Stomach (tissue), 9 donors: Measurements from ENCODE around the gene ADCY10. TPM values are rescaled to one million over a fixed set of nuclear protein-coding genes. Genes with fewer than 3 reads are reported as not detected.

ENCODE experiments used
- DNase-seq, 2 donors: peaks; one replicate each; pipeline versions ENCODE4 v3.0.0 to v3.0.0-alpha.2; 2013 to 2019
- H3K27ac ChIP-seq, 5 donors: fragments of 200-600 bp in 4 of 5; sonication (generic) in 4 of 5; one replicate each; pipeline ENCODE4 v1.5.1; 2013 to 2019; ENCODE audit warnings: mild to moderate bottlenecking in 1 of 5, moderate library complexity in 1 of 5
- H3K27me3 ChIP-seq, 3 donors: fragments of 200-600 bp; sonication (generic); one replicate each; pipeline ENCODE4 v1.5.1; 2017 to 2019; ENCODE audit warnings: mixed run types in 1 of 3
- H3K36me3 ChIP-seq, 4 donors: fragments of 200-600 bp; sonication (generic); 1 replicate in 3 of 4; 2 replicates in 1 of 4; pipeline ENCODE4 v1.5.1; 2016 to 2019
- H3K4me1 ChIP-seq, 4 donors: fragments of 200-600 bp; sonication (generic); one replicate each; pipeline ENCODE4 v1.5.1; 2016 to 2019
- H3K4me3 ChIP-seq, 4 donors: fragments of 200-600 bp; sonication (generic) in 3 of 4; one replicate each; pipeline ENCODE4 v1.5.1; 2016 to 2019; ENCODE audit warnings: mild to moderate bottlenecking in 1 of 4
- H3K9me3 ChIP-seq, 4 donors: fragments of 200-600 bp; sonication (generic); one replicate each; pipeline ENCODE4 v1.5.1; 2016 to 2019
- EP300 ChIP-seq: sonication (generic); formaldehyde crosslinking; IDR thresholded peaks from one replicate; pipeline ENCODE4 v1.6.1; 2017; ENCODE audit warnings: antibody characterized with exemption
- POLR2A ChIP-seq, 4 donors: fragments of 450-650 bp; IDR thresholded peaks; one replicate each; pipeline ENCODE4 v1.6.1; 2016; ENCODE audit warnings: antibody characterized with exemption in 4 of 4, control low read depth in 2 of 4, mild to moderate bottlenecking in 1 of 4, moderate library complexity in 1 of 4
- POLR2AphosphoS5 ChIP-seq, 3 donors: sonication (generic); formaldehyde crosslinking; IDR thresholded peaks; one replicate each; pipeline ENCODE4 v1.6.1; 2016; ENCODE audit warnings: antibody characterized with exemption in 3 of 3
- WGBS, 5 donors: extraction: QIAGEN DNeasy Blood & Tissue Kit in 3 of 5; methylation state at CpG; one replicate each; pipeline versions ENCODE4 v1.1.5 to v1.1.7; 2013 to 2018; 5-methylcytosine and 5-hydroxymethylcytosine counted together
- intact Hi-C: fragments of 100-400 bp; cut with DNase I; formaldehyde crosslinking; loops from one replicate; pipeline ENCODE4 v1.15.1; 2023; ENCODE audit warnings: low total_unique reads
- polyA plus RNA-seq, 3 donors: library from polyadenylated mRNA; stranded (reverse); fragments of 200-250 nt; gene quantifications; one replicate each; pipeline ENCODE4 v1.2.3, GENCODE V29; 2013
- total RNA-seq, 5 donors: library from RNA; depleted of rRNA; stranded (reverse); fragments of >200 nt; gene quantifications; one replicate each; pipeline versions ENCODE4 v1.1.0 to v1.2.3, GENCODE V29; 2014 to 2016
- TF ChIP-seq, protein P1 (sequence below), 7 experiments: fragments of 450-650 bp in 4 of 7; fragments of 200-600 bp in 3 of 7; sonication (generic) in 3 of 7; IDR thresholded peaks; one replicate each; pipeline ENCODE4 v1.5.1; 2016 to 2019; ENCODE audit warnings: antibody characterized with exemption in 7 of 7, control low read depth in 2 of 7, mild to moderate bottlenecking in 1 of 7
- donor health status: healthy with polysubstance abuse.
- donor health status: Bipolar disorder and iron deficiency.
- donor health status: healthy.

Gene ADCY10
- total and polyA plus RNA-seq, 8 donors: 0.60 TPM; not detected in 7

DNA sequence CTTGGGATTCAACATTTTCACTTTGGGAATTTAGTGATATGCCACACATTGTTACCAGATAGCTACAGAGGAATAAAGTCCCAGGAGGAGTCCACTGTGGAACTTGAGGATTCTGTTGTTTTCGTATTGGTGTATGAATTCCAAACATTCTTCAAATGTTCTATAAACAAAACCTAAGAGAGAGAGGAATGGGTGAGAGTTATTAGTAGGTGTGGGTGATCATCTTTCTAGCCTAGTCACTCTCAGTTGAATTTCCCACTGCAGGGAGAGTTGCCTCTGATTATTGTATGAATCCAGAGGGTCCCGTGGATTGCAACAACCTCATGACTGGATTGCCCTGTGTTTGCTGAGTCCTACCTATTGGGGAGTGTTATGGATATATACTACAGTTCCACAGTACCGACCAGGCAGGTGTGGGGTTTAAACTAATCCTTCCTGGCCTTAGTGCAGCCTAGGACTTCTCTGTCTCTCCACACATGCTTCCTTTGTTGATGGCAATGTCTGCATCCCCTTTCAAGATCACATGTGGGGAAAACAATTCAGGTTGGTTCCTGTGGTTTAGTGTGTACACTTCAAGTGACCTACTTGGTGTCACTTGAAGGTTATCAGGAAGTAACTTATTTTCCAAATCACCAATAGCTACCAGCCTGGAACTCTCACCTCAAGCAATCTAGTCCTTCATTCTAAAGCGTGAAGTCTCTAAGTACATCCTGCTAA is 91.8 kb downstream of the ADCY10 start:
- H3K4me3 ChIP-seq: no peak overlapping the region
- peaks cover 6 to 18% (median 15%) of the 10 kb centered on the region in 4 donors for H3K4me1 ChIP-seq
- peak in 1 of 2 donors; percentile 37 for DNase-seq
- 44 to 67% (median 54%) methylated on average over 4 of the region's 4 CpGs for WGBS, 5 donors
- H3K9me3 ChIP-seq: no peaks in the 10 kb centered on the region
- H3K36me3 ChIP-seq: no peaks in the 10 kb centered on the region
- peak overlapping the region in 2 of 5 donors; percentile 37 to 44 for H3K27ac ChIP-seq
- H3K27me3 ChIP-seq: no peaks in the 10 kb centered on the region
- TF ChIP-seq EP300: no peak
- TF ChIP-seq, protein P1, sequence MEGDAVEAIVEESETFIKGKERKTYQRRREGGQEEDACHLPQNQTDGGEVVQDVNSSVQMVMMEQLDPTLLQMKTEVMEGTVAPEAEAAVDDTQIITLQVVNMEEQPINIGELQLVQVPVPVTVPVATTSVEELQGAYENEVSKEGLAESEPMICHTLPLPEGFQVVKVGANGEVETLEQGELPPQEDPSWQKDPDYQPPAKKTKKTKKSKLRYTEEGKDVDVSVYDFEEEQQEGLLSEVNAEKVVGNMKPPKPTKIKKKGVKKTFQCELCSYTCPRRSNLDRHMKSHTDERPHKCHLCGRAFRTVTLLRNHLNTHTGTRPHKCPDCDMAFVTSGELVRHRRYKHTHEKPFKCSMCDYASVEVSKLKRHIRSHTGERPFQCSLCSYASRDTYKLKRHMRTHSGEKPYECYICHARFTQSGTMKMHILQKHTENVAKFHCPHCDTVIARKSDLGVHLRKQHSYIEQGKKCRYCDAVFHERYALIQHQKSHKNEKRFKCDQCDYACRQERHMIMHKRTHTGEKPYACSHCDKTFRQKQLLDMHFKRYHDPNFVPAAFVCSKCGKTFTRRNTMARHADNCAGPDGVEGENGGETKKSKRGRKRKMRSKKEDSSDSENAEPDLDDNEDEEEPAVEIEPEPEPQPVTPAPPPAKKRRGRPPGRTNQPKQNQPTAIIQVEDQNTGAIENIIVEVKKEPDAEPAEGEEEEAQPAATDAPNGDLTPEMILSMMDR (IDR thresholded peaks at IDR 0.05): no peak
- TF ChIP-seq POLR2A (IDR thresholded peaks at IDR 0.05): no peak
- peak in 1 of 3 donors; percentile 27 for TF ChIP-seq POLR2AphosphoS5 (IDR thresholded peaks at IDR 0.05)
- intact Hi-C loops: no loop called here

DNA sequence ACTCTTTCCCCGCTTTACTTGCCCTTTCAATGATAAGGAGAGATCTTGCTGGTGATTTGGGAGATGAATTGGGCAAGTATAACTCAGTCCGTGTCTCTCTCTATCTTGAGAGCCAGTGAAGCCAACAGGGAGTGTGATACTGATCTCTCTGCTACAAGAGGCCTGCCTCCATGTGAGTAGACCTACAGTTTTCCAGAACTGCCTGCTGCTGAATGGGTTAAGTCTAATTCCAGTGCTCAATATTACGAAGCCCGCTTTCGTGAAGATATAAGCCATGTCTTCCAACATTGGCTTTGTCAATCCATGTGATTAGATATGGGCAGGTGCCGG is 92.6 kb downstream of the ADCY10 start:
- Histone ChIP-seq H3K4me1 (peaks cover 6 to 20% (median 16%) of the 10 kb centered on the region in 4 donors), H3K27ac (peak overlapping the region in 1 of 5 donors; percentile 44), H3K27me3 (no peaks in the 10 kb centered on the region), H3K36me3 (no peaks in the 10 kb centered on the region), H3K4me3 (no peak overlapping the region), H3K9me3 (no peaks in the 10 kb centered on the region)
- no peak for DNase-seq
- 87 to 94% (median 91%) methylated on average over 6 of the region's 6 CpGs for WGBS, 5 donors
- intact Hi-C loops: no loop called here
- TF ChIP-seq EP300 (no peak), POLR2A (IDR thresholded peaks at IDR 0.05) (no peak), POLR2AphosphoS5 (IDR thresholded peaks at IDR 0.05) (no peak)
- TF ChIP-seq, protein P1 (IDR thresholded peaks at IDR 0.05): no peak

DNA sequence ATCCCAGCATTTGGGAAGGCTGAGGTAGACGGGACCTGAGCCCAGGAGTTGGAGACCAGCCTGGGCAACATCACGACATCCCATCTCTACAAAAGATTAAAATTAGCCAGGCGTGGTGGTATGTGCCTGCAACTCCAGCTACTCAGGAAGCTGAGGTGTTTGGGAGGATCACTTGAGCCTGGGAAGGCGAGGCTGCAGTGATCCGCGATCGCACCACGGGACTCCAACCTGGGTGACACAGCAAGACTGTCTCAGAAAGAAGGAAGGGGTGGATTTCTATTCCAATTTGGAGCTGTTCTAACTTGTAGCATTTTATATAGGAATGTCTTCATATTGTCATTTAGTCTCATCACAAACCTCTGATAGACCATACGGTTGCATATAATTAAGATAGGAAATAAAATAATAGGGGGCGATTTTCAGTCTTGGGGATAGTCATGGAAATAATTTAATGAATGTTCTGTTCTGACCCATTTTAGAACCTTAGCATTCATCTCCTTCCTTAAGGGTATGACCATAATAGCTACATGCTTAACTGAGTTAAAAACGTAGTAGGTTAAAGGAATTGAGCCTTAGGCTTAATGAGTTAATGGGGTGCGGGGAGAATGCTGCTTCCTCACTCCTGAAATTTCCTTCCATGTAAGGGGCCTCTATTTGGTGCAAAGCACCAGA is 93.1 kb downstream of the ADCY10 start:
- H3K36me3 ChIP-seq: no peaks in the 10 kb centered on the region
- no peak for TF ChIP-seq POLR2AphosphoS5 (IDR thresholded peaks at IDR 0.05)
- TF ChIP-seq, protein P1 (IDR thresholded peaks at IDR 0.05): no peak
- no peak for TF ChIP-seq POLR2A (IDR thresholded peaks at IDR 0.05)
- no peak for TF ChIP-seq EP300
- no peak overlapping the region for H3K4me3 ChIP-seq
- peaks cover 0 to 4% (median under 1%) of the 10 kb centered on the region in 4 donors for H3K9me3 ChIP-seq
- DNase-seq: no peak
- no peaks in the 10 kb centered on the region for H3K27me3 ChIP-seq
- intact Hi-C loops: no loop called here
- peak overlapping the region in 4 of 5 donors; percentile 76 to 86 (median 81) for H3K27ac ChIP-seq
- 89 to 93% (median 90%) methylated on average over 12 of the region's 12 CpGs for WGBS, 5 donors
- H3K4me1 ChIP-seq: peaks cover 6 to 20% (median 16%) of the 10 kb centered on the region in 4 donors

DNA sequence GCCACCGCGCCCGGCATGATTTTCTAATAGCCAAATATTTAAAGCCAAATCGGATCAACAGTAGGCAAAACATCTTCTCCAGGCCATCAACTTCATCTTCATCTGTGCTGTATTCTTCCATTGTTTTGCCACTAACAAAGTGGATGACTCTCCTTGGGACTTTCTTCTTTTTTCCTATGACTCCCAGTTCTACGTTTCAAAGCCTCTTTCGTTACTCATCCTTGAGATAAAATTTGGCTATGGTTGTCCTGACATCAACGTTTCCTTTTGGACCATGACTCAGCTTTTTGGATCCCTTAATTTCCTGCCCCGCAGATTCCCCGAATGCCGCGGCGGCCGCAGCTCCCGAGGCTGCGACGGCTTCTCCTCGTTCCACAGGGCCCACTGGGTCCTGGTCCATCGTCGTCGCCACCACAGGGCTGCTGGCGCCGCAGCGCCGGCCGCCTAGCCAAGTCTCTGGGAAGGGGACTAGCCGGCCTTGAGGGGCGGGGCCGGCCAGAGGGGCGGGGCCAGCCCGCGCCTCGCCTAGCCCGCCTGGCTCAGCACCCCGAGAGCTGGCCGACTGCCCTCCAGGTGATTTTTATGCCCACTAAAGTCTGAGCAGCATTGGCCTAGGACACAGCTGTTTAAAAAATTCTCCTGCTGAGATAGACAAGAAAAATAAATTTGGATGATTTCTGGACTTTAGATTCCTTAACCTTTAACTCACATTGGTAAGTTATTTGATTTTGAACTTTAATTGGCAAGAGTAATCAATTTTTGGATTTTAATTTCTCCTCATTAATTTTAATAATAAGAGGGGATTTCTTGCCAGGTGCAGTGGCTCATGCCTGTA is 93.9 kb downstream of the ADCY10 start:
- H3K27ac ChIP-seq: peak overlapping the region; percentile 76 to 86 (median 78)
- DNase-seq: peak; percentile 79 to 82
- WGBS, 5 donors: 11 to 16% (median 12%) methylated on average over 26 to 35 of the region's 35 CpGs
- peaks cover 6 to 20% (median 16%) of the 10 kb centered on the region in 4 donors for H3K4me1 ChIP-seq
- H3K9me3 ChIP-seq: peaks cover 0 to 12% (median 8%) of the 10 kb centered on the region in 4 donors
- H3K36me3 ChIP-seq: no peaks in the 10 kb centered on the region
- H3K4me3 ChIP-seq: peak overlapping the region; percentile 32 to 41 (median 36)
- no peaks in the 10 kb centered on the region for H3K27me3 ChIP-seq
- intact Hi-C loops: no loop called here
- TF ChIP-seq EP300 (peak; percentile 16), POLR2AphosphoS5 (IDR thresholded peaks at IDR 0.05) (peak; percentile 4 to 72 (median 62)), POLR2A (IDR thresholded peaks at IDR 0.05) (no peak)
